Measurements from ENCODE around the gene GSDME. TPM values are rescaled to one million over a fixed set of nuclear protein-coding genes. Genes with fewer than 3 reads are reported as not detected.

The GSDME gene
- total and polyA plus RNA-seq, 10 of the 15 experiments (the other 5 are each of a cell fraction or from before 2014, with no cell fraction given) = 23.7 to 245 (median 128) TPM

DNA sequence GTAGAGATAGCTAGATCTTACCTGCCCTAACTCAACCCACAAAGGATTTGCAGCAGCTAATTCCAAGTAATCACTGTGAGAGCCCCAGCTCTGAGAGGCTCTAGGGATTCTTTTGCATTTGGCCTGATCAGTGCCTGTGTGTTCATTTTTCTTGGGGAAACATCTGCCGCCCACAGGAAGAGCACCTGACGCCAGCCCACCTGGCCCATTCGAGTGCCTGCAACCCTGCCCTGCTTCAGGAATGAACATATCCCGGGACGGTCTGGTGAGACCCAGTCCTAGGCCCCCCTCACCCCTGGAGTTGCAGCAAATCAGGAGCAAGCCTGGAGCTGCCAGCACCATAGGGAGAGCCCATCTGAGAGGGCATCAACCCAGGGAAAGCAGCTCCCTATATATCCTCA, 38.8 kb downstream of the GSDME start:
- intact Hi-C loops (cut with micrococcal nuclease; ENCODE audit: unreplicated experiment) = loop anchor here (2.0 to 5.0 kb wide), 2 partner anchors 36 to 374 kb away; no protein-coding TSS in a partner anchor
- in situ Hi-C loops (cut with MboI) = no loop called here
- ChIA-PET CTCF (interaction anchor here (0.8 to 2.2 kb wide), 11 partner anchors 13 to 854 kb away, joined by 3 to 8 read pairs (median 4); no protein-coding TSS in a partner anchor), SMC1A (ENCODE audit: uncharacterized antibody, unreplicated experiment) (interaction anchor here (0.9 to 5.0 kb wide), 4 partner anchors 19 to 57 kb away, joined by 3 to 21 read pairs (median 4); no protein-coding TSS in a partner anchor), POLR2A (interaction anchor here (1.0 to 1.6 kb wide), 2 partner anchors 9 to 12 kb away, joined by 4 to 5 read pairs; no protein-coding TSS in a partner anchor), RAD21 (ENCODE audit: unreplicated experiment) (interaction anchor here (0.9 to 1.4 kb wide), 5 partner anchors 33 to 247 kb away, joined by 3 read pairs; no protein-coding TSS in a partner anchor)
- no TSS peak for BruUV-seq (replicated peaks)
- H3K27ac ChIP-seq (ENCODE audit: control insufficient read depth, insufficient read depth) = peak overlapping the region; percentile 93
- peak overlapping the region; percentile 65 for H3K9ac ChIP-seq (ENCODE audit: control insufficient read depth, insufficient read depth, low read length)
- DNase-seq (ENCODE audit: low read depth, low spot score) = no peak
- H3K36me3 ChIP-seq (ENCODE audit: control insufficient read depth in 2 of 2, insufficient read depth in 2 of 2, low read length in 1 of 2) = peaks cover 0 to 12% of the 10 kb centered on the region in 2 experiments; a peak in 2 of 4 replicates
- 35% methylated on average over 5 of the region's 5 CpGs for WGBS (ENCODE audit: insufficient coverage, insufficient replicate concordance, low lambda C conversion rate, missing lambda C conversion rate)
- no peaks in the 10 kb centered on the region for H3K27me3 ChIP-seq (replicated peaks in 1 of 2; ENCODE audit: control insufficient read depth in 2 of 2, insufficient read depth in 2 of 2, low read length in 1 of 2)
- H3K79me2 ChIP-seq (ENCODE audit: control insufficient read depth, insufficient read depth, low read length) = peaks cover 20% of the 10 kb centered on the region
- no peaks in the 10 kb centered on the region for H4K20me1 ChIP-seq (ENCODE audit: control insufficient read depth, insufficient read depth)
- H3K4me3 ChIP-seq = peak overlapping the region; percentile 8; the same call in 1 of the 2 replicates
- H2AFZ ChIP-seq (ENCODE audit: control insufficient read depth, low read depth, low read length) = no peak overlapping the region
- peak overlapping the region; percentile 95 for H3K4me2 ChIP-seq (ENCODE audit: control insufficient read depth, insufficient read depth)
- H3K9me3 ChIP-seq (replicated peaks; ENCODE audit: control insufficient read depth, insufficient read depth, low read length) = no peaks in the 10 kb centered on the region
- no peak for ATAC-seq
- no peak for FAIRE-seq
- peaks cover 75% of the 10 kb centered on the region for H3K4me1 ChIP-seq (ENCODE audit: control insufficient read depth, insufficient read depth, low read length)
- TF ChIP-seq TBL1XR1 (IDR thresholded peaks at IDR 0.05; ENCODE audit: low read depth, low read length) = no peak
- TF ChIP-seq CBFB (IDR thresholded peaks at IDR 0.05; ENCODE audit: low read depth) = no peak
- TF ChIP-seq TCF3 (IDR thresholded peaks at IDR 0.05; ENCODE audit: borderline replicate concordance, insufficient read depth, low read depth, low read length) = no peak
- no peak for TF ChIP-seq ZBTB40 (IDR thresholded peaks at IDR 0.05; ENCODE audit: borderline replicate concordance)
- TF ChIP-seq, protein P1, sequence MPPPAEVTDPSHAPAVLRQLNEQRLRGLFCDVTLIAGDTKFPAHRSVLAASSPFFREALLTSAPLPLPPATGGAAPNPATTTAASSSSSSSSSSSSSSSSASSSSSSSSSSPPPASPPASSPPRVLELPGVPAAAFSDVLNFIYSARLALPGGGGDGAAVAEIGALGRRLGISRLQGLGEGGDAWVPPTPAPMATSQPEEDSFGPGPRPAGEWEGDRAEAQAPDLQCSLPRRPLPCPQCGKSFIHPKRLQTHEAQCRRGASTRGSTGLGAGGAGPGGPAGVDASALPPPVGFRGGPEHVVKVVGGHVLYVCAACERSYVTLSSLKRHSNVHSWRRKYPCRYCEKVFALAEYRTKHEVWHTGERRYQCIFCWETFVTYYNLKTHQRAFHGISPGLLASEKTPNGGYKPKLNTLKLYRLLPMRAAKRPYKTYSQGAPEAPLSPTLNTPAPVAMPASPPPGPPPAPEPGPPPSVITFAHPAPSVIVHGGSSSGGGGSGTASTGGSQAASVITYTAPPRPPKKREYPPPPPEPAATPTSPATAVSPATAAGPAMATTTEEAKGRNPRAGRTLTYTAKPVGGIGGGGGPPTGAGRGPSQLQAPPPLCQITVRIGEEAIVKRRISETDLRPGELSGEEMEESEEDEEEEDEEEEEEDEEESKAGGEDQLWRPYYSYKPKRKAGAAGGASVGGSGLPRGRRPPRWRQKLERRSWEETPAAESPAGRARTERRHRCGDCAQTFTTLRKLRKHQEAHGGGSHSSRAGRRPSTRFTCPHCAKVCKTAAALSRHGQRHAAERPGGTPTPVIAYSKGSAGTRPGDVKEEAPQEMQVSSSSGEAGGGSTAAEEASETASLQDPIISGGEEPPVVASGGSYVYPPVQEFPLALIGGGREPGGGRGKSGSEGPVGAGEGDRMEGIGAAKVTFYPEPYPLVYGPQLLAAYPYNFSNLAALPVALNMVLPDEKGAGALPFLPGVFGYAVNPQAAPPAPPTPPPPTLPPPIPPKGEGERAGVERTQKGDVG (CRISPR knock-in tag; IDR thresholded peaks at IDR 0.05) = no peak
- TF ChIP-seq GATAD2B (conservative IDR thresholded peaks at IDR 0.05; ENCODE audit: low read depth) = no peak
